ENCODE data around the gene HHIPL2. TPM values are rescaled to one million over a fixed set of nuclear protein-coding genes. Genes with fewer than 3 reads are reported as not detected.

Gene HHIPL2
- total RNA-seq, result not detected

DNA sequence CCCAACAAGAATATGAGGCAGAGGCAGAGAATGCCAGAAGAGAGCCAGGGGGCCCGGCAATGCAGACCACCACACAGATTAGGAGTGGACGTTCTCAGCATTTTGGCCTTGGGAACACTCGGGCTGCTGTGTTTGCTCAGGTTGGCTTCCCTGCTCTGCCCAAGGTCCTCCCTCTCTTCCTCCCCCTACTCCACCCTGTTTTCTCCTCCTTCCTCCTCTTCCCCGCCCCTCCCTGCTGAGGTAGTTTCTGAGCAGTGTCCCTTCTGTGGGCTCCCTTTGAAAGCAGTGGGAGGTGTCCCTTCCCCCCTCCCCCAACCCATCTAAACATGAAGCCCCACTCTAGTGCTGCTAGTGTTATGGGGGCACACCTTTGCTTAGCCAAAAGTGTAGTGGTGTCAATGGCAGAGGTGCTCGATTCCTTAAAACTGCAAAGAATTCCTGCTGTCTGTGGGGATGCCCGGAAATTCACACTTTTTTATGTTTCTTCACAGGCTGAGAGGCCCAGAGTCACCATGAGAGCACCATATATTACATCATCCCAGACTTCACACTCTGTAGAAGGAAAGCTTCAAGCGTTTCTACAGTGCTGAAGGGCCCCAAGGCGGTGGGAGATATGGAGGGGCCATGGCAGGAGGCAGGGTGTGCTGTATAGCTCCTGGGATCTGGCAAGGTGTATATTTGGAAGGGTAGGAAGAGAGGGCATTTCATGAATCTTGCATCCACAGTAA lies at the start of gene HHIPL2:
TSS of gene HHIPL2 (minus strand) at position 161 of the 728 bp plus-strand sequence. CDS start at position 101, 60 bp downstream.
- intact Hi-C loops (cut with micrococcal nuclease), result no loop called here
- no peaks in the 10 kb centered on the region for H3K9me3 Mint-ChIP-seq
- no peaks in the 10 kb centered on the region for H3K36me3 Mint-ChIP-seq
- peaks cover 14% of the 10 kb centered on the region for H3K27me3 Mint-ChIP-seq
- no peaks in the 10 kb centered on the region for H3K4me1 Mint-ChIP-seq (ENCODE audit: low read depth)
- H3K27ac Mint-ChIP-seq, result no peak within 1 kb of the TSS
- ChIA-PET CTCF (no interaction called here), POLR2A (interaction anchor here (0.6 kb wide), 1 partner anchor 23 kb away, joined by 3 read pairs; no protein-coding TSS in a partner anchor)
- DNase-seq, result no peak
- H3K4me3 Mint-ChIP-seq, result no peak within 1 kb of the TSS

DNA sequence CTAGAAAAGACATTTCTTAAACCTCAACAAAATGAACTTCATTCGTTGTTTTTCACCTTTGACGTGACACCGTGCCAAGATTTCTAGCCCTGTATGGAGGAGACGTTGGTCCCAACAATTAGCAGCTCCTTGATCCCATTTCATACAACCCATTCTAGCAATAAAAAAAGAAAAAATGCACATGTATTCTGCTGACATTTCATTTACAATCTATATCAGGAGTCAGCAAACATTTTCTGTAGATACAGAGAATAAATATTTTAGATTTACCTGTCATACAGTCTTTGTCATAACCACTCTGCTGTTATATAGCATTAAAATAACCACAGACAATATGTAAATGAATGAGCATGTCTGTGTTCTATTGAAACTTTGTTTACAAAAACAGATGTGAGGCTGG lies 48.8 kb upstream of the HHIPL2 start:
- no peak overlapping the region for H3K4me3 Mint-ChIP-seq
- ChIA-PET CTCF (no interaction called here), POLR2A (no interaction called here)
- intact Hi-C loops (cut with micrococcal nuclease), result no loop called here
- H3K27me3 Mint-ChIP-seq, result no peaks in the 10 kb centered on the region
- peaks cover 4% of the 10 kb centered on the region for H3K9me3 Mint-ChIP-seq
- H3K4me1 Mint-ChIP-seq (ENCODE audit: low read depth), result no peaks in the 10 kb centered on the region
- no peak for DNase-seq
- H3K27ac Mint-ChIP-seq, result no peak overlapping the region
- no peaks in the 10 kb centered on the region for H3K36me3 Mint-ChIP-seq

DNA sequence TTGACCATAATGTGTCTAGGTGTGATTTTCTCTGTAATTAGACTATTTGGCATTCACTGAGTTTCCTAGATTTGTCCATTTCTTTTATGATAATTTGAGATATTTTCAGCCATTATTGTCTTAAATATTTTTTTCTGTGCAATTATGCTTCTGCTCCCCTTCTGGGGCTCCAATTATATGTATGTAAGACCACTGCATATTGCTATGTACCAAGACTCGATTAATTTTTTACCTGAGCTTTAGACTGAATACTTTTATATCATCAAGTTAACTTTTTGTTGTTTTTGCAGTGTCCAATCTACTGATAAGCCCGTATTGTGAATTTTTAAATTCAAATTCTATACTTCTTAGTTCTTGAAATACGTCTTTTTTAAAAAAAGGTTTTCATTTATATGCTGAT lies 46.9 kb upstream of the HHIPL2 start:
- H3K4me1 Mint-ChIP-seq (ENCODE audit: low read depth), result peaks cover 9% of the 10 kb centered on the region
- ChIA-PET POLR2A (no interaction called here), CTCF (interaction anchor here (0.6 to 1.3 kb wide), 2 partner anchors 19 to 139 kb away, joined by 3 read pairs; no protein-coding TSS in a partner anchor)
- no peak overlapping the region for H3K4me3 Mint-ChIP-seq
- peaks cover 4% of the 10 kb centered on the region for H3K9me3 Mint-ChIP-seq
- no peak overlapping the region for H3K27ac Mint-ChIP-seq
- no peak for DNase-seq
- intact Hi-C loops (cut with micrococcal nuclease), result no loop called here
- H3K27me3 Mint-ChIP-seq, result no peaks in the 10 kb centered on the region
- peaks cover under 1% of the 10 kb centered on the region for H3K36me3 Mint-ChIP-seq

DNA sequence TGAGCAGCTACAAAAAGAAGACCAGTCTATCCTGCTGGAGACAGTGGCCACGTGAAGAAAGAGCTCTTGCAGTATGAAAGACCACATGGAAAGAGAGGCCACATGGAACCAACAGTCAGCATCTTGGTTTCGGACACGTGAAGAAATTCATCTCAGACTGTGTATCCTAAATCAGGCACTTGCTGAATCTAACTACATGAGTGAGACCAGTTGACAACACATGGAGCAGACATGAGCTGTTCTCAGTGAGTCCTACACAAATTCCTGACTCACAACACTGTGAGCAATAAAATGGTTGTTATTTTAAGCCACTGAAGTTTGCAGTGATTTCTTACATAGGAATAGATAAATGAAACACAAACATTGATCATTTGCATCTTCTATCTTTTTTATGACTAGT lies 44.3 kb upstream of the HHIPL2 start:
- no peak for DNase-seq
- ChIA-PET CTCF (interaction anchor here (3.5 kb wide), 1 partner anchor 42 kb away, joined by 27 read pairs; no protein-coding TSS in a partner anchor), POLR2A (interaction anchor here (0.6 kb wide), 1 partner anchor 788 kb away, joined by 3 read pairs; no protein-coding TSS in a partner anchor)
- H3K4me1 Mint-ChIP-seq (ENCODE audit: low read depth), result peaks cover 30% of the 10 kb centered on the region
- no peak overlapping the region for H3K4me3 Mint-ChIP-seq
- peaks cover 4% of the 10 kb centered on the region for H3K9me3 Mint-ChIP-seq
- intact Hi-C loops (cut with micrococcal nuclease), result no loop called here
- peaks cover 15% of the 10 kb centered on the region for H3K36me3 Mint-ChIP-seq
- no peaks in the 10 kb centered on the region for H3K27me3 Mint-ChIP-seq
- no peak overlapping the region for H3K27ac Mint-ChIP-seq

DNA sequence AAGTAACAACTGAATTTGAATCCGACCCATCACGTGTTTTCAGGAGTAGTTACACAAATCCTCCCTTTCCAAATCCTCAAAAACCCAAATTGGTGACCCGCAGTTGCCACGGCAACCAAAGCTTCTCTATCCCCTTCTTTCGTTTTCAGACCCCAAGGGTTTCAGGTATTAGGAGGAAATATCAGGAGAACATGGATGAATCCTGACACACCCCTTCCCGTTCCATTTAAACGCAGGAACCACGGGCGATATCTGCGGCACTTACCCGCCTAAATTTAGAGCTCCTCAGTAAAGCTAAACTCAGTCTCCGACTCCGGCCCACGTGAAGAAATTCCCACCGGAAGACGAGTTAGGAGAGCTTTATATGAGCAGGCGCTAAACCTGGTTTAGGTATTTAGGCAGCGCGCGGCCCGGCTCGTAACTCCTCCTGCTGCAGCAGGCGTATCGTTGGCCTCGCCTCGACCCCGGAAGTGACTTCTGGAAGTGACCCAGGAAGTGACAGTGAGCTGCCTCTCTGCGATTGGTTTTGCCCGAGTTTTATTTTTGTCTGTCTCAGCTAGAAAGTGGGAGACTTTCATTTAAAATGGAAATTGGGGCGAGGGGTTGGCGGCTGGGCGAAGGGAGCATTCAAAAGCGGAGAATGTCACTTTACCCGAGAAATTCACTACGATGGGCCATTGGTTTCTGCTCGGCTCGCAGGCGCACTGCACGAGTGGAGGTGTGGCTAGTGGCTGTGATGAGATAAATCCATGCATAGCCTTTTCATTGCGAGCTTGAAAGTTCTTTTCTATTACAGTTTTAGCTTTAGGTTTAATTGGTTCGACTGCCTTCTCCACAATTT lies 41.8 kb upstream of the HHIPL2 start, which contains the start of gene TAF1A:
TSS of gene TAF1A (minus strand) at position 472 of the 841 bp plus-strand sequence.
- peak within 1 kb of the TSS; percentile 96 for H3K27ac Mint-ChIP-seq
- intact Hi-C loops (cut with micrococcal nuclease), result loop anchor here (1.0 to 2.0 kb wide), 4 partner anchors 28 to 125 kb away; partner anchors contain the start of genes AIDA and BROX
- CTCF ChIA-PET, result interaction anchor here (0.8 to 3.5 kb wide), 5 partner anchors 31 to 500 kb away, joined by 3 to 27 read pairs (median 5); no protein-coding TSS in a partner anchor
- peaks cover 29% of the 10 kb centered on the region for H3K36me3 Mint-ChIP-seq
- peak; percentile 92 for DNase-seq
- H3K9me3 Mint-ChIP-seq, result no peaks in the 10 kb centered on the region
- peaks cover 45% of the 10 kb centered on the region for H3K4me1 Mint-ChIP-seq (ENCODE audit: low read depth)
- H3K27me3 Mint-ChIP-seq, result no peaks in the 10 kb centered on the region
- H3K4me3 Mint-ChIP-seq, result peak within 1 kb of the TSS; percentile 97
- POLR2A ChIA-PET, result interaction anchor here (1.1 to 2.2 kb wide), 6 partner anchors 10 to 123 kb away, joined by 3 to 9 read pairs (median 5); partner anchors contain the start of genes AIDA and BROX

DNA sequence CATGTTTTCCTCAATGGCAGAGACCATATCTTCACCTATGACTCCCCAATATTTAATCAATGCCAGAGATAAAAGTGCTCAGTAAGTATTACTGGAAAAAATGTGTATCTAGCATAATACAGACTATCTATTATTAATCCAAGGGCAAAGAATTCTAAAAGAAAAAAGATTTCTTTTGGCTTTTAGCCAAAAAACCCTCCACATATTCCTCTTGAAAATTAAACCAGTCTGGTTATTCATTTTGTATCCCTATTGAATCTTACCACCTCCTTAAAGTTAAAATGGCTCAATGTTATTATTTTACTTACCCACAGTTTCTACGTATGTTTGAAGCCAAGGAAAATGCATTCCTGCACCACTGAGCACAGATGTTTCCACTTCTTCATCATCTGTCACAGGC lies 40.2 kb upstream of the HHIPL2 start:
- CTCF ChIA-PET, result interaction anchor here (1.2 kb wide), 1 partner anchor 46 kb away, joined by 3 read pairs; no protein-coding TSS in a partner anchor

DNA sequence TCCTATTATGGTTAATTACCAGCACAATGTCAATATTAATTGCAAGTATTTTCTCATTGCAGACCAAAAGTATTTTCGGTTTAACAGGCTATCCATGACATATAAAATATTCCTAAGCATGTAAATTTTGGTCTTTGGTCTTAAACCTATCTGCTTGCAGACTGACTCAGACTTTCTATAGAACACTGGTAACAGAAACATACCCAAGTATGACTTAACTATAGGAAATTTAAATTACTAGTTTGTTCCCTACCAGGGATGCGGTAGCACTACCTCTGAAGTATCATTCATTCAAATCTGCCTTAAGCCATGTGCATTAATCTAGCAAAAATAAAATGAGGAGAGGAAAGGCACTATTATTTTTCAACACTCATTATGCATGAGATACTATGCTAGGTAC lies 38.9 kb upstream of the HHIPL2 start:
- peak overlapping the region; percentile 38 for H3K27ac Mint-ChIP-seq
- H3K4me1 Mint-ChIP-seq (ENCODE audit: low read depth), result peaks cover 51% of the 10 kb centered on the region
- POLR2A ChIA-PET, result no interaction called here
- intact Hi-C loops (cut with micrococcal nuclease), result no loop called here
- CTCF ChIA-PET, result no interaction called here
- no peaks in the 10 kb centered on the region for H3K9me3 Mint-ChIP-seq
- no peak for DNase-seq
- H3K36me3 Mint-ChIP-seq, result peaks cover 44% of the 10 kb centered on the region
- H3K27me3 Mint-ChIP-seq, result no peaks in the 10 kb centered on the region
- H3K4me3 Mint-ChIP-seq, result no peak overlapping the region

More for the DNA sequence above, 40.2 kb upstream of the HHIPL2 start:
- intact Hi-C loops (cut with micrococcal nuclease), result loop anchor here (2.0 kb wide), 2 partner anchors 123 to 125 kb away; partner anchors contain the start of genes AIDA and BROX
- Mint-ChIP-seq H3K4me3 (no peak overlapping the region), H3K27ac (no peak overlapping the region), H3K4me1 (ENCODE audit: low read depth) (peaks cover 45% of the 10 kb centered on the region), H3K9me3 (no peaks in the 10 kb centered on the region), H3K27me3 (no peaks in the 10 kb centered on the region), H3K36me3 (peaks cover 32% of the 10 kb centered on the region)
- DNase-seq, result no peak
- POLR2A ChIA-PET, result no interaction called here

DNA sequence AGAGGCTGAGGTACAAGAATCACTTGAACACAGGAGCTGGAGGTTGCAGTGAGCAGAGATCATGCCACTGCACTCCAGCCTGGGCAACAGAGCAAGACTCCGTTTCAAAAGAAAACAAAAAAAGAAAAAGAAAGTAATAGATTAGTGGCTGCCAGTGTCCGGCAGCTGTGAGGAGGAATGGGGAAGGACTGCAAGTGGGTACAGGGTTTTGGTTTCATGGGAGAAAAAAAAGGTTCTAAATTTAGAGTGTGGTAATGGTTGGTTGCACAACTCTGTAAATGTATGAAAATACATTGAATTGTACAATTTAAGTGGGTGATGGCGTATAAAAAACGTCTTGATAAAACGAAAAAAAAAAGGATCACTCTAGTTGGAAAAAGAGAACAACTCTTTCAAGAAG lies 35.2 kb upstream of the HHIPL2 start:
- ChIA-PET POLR2A (no interaction called here), CTCF (no interaction called here)
- no peak for DNase-seq
- Mint-ChIP-seq H3K4me1 (ENCODE audit: low read depth) (peaks cover 26% of the 10 kb centered on the region), H3K9me3 (no peaks in the 10 kb centered on the region), H3K27me3 (no peaks in the 10 kb centered on the region), H3K4me3 (no peak overlapping the region), H3K36me3 (peaks cover 50% of the 10 kb centered on the region), H3K27ac (no peak overlapping the region)
- intact Hi-C loops (cut with micrococcal nuclease), result no loop called here

DNA sequence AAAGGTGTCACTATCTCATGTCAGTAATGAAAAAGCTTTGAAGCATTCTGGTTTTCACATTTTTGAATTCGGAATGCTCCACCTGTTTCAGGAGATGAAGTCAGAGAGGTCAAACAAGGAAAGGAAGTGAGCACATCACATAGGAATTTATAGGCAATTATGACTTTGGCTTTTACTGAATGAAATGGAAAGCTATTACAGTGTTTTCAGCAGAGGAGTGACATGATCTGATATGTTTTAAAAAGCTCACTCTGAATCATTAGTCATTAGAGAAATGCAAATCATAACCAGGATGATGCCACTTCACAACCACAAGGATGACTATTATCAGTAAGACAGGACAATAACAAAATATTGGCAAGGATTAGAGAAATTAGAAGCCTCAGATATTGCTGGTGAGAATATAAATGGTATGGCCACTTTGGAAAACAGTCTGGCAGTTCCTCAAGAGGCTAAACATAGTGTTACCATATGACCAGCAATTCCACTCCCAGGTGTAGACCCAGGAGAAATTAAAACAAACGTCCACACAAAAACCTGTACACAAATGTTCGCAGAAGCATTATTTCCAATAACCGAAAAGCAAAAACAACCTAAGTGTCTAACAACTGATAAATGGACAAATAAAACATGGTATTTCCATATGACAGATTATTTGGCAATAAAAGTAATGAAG lies 34.3 kb upstream of the HHIPL2 start:
- Mint-ChIP-seq H3K4me1 (ENCODE audit: low read depth) (peaks cover 22% of the 10 kb centered on the region), H3K27ac (no peak overlapping the region), H3K9me3 (no peaks in the 10 kb centered on the region), H3K27me3 (no peaks in the 10 kb centered on the region), H3K4me3 (no peak overlapping the region), H3K36me3 (peaks cover 49% of the 10 kb centered on the region)
- POLR2A ChIA-PET, result no interaction called here
- no peak for DNase-seq
- CTCF ChIA-PET, result interaction anchor here (1.1 kb wide), 1 partner anchor 52 kb away, joined by 3 read pairs; no protein-coding TSS in a partner anchor
- intact Hi-C loops (cut with micrococcal nuclease), result no loop called here

DNA sequence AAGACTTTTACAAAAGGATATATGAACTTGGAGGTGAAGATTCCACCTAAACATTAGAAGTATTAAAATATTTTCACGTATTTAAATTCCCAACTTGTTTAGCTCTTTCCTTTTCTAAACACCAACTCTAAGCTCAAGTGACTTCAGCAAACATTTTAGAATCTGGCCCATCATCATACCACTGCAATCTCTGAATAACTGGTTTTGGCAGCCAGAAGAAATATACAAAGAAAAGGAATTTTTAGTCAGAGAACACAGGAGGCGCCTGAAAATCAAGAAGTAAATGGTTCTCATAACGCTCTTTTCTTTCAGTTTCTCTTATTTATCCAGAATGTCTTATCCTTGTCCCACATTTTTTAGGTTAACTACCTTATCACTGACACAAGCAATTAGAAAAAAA lies 31.4 kb upstream of the HHIPL2 start:
- no peaks in the 10 kb centered on the region for H3K9me3 Mint-ChIP-seq
- no peak overlapping the region for H3K4me3 Mint-ChIP-seq
- peaks cover 6% of the 10 kb centered on the region for H3K4me1 Mint-ChIP-seq (ENCODE audit: low read depth)
- no peak for DNase-seq
- CTCF ChIA-PET, result interaction anchor here (0.9 kb wide), 1 partner anchor 18 kb away, joined by 5 read pairs; no protein-coding TSS in a partner anchor
- H3K27ac Mint-ChIP-seq, result no peak overlapping the region
- intact Hi-C loops (cut with micrococcal nuclease), result no loop called here
- peaks cover 59% of the 10 kb centered on the region for H3K36me3 Mint-ChIP-seq
- POLR2A ChIA-PET, result no interaction called here
- no peaks in the 10 kb centered on the region for H3K27me3 Mint-ChIP-seq

DNA sequence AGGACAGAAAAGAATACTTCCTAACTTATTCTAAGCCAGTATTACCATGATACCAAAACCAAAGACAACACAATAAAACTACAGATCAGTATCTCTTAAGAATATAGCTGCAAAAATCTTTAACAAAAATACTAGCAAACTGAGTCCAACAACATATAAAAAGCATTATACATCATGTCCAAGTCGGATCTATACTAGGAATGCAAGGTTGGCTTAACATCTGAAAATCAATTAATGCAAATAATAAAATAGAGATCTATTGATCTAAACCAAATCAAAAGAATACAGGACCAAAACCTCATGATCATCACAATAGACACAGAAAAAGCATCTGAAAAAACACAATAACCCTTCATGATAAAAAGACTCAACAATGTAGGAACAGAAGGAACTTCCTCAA lies 22.9 kb upstream of the HHIPL2 start:
- Mint-ChIP-seq H3K27me3 (no peaks in the 10 kb centered on the region), H3K4me3 (no peak overlapping the region), H3K9me3 (peaks cover 7% of the 10 kb centered on the region), H3K4me1 (ENCODE audit: low read depth) (no peaks in the 10 kb centered on the region), H3K27ac (no peak overlapping the region), H3K36me3 (peaks cover 68% of the 10 kb centered on the region)
- ChIA-PET POLR2A (no interaction called here), CTCF (no interaction called here)
- intact Hi-C loops (cut with micrococcal nuclease), result no loop called here
- DNase-seq, result no peak
